ENCODE results near the gene MPL. TPM values are rescaled to one million over a fixed set of nuclear protein-coding genes. Genes with fewer than 3 reads are reported as not detected.

Gene MPL
- total RNA-seq, 3 donors from 2014 or later, result not detected

DNA sequence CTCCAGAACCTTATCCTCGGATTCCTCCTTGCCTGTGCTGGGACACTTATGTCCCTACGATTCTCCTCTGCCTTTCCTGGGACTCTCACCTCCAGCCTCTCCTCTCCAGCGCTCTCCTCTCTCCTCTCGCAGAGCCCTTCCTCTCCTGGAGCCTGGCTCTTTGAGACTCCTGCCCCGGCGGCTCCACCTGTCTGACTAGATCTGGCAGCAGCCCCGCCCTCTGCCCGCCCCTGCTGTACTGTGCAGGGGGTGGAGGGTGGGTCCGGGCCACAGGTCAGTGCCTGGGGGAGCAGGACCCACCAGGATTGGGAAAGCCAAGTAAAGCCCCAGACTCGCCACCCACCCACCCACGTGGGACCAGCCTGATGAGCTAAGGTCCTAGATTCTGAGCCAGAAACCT is 28.6 kb downstream of the MPL start:
- intact Hi-C loops (cut with DNase I; ENCODE audit: low total_unique reads), result no loop called here
- Histone ChIP-seq H3K4me3 (peak overlapping the region; percentile 69 to 88 (median 88)), H3K4me1 (peaks cover 8 to 18% of the 10 kb centered on the region in 2 donors), H3K27ac (peak overlapping the region; percentile 94 to 98), H3K9me3 (no peaks in the 10 kb centered on the region), H3K27me3 (no peaks in the 10 kb centered on the region), H3K36me3 (no peaks in the 10 kb centered on the region)
- DNase-seq (ENCODE audit: low spot score in 2 of 2), result peak; percentile 63 to 69
- TF ChIP-seq, protein P1, sequence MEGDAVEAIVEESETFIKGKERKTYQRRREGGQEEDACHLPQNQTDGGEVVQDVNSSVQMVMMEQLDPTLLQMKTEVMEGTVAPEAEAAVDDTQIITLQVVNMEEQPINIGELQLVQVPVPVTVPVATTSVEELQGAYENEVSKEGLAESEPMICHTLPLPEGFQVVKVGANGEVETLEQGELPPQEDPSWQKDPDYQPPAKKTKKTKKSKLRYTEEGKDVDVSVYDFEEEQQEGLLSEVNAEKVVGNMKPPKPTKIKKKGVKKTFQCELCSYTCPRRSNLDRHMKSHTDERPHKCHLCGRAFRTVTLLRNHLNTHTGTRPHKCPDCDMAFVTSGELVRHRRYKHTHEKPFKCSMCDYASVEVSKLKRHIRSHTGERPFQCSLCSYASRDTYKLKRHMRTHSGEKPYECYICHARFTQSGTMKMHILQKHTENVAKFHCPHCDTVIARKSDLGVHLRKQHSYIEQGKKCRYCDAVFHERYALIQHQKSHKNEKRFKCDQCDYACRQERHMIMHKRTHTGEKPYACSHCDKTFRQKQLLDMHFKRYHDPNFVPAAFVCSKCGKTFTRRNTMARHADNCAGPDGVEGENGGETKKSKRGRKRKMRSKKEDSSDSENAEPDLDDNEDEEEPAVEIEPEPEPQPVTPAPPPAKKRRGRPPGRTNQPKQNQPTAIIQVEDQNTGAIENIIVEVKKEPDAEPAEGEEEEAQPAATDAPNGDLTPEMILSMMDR (IDR thresholded peaks at IDR 0.05), result no peak
- TF ChIP-seq POLR2A (IDR thresholded peaks at IDR 0.05) (no peak), POLR2AphosphoS5 (IDR thresholded peaks at IDR 0.05) (no peak)

DNA sequence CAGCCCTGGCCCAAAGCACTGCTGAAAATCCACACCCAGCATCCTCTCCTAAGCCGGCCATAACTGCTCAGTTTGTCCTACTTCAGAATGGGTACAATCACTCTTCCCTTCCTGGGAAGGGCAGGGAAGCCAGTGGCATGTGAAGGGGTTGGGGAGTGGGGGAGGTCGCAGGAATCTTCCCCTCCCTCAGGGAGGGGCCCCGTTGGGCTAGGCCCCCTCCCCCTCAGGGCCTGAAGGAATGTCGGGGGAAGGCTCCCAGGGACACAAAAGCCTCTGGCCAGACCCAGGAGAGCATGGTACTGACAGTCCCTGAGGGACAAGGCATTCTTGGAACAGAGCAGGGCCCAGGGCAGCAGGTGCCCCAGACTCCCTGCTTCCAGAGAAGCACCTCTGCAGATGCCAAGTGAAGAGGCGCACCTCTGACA is 29.0 kb downstream of the MPL start:
- no peak for DNase-seq (ENCODE audit: low spot score in 2 of 2)
- intact Hi-C loops (cut with DNase I; ENCODE audit: low total_unique reads), result no loop called here
- H3K4me3 ChIP-seq, result peak overlapping the region; percentile 69 to 88 (median 88)
- peak overlapping the region; percentile 94 to 98 for H3K27ac ChIP-seq
- no peaks in the 10 kb centered on the region for H3K9me3 ChIP-seq
- TF ChIP-seq, protein P1 (IDR thresholded peaks at IDR 0.05), result no peak
- TF ChIP-seq POLR2AphosphoS5 (IDR thresholded peaks at IDR 0.05), result no peak
- TF ChIP-seq POLR2A (IDR thresholded peaks at IDR 0.05), result no peak
- H3K4me1 ChIP-seq, result peaks cover 8 to 18% of the 10 kb centered on the region in 2 donors
- no peaks in the 10 kb centered on the region for H3K27me3 ChIP-seq
- no peaks in the 10 kb centered on the region for H3K36me3 ChIP-seq

DNA sequence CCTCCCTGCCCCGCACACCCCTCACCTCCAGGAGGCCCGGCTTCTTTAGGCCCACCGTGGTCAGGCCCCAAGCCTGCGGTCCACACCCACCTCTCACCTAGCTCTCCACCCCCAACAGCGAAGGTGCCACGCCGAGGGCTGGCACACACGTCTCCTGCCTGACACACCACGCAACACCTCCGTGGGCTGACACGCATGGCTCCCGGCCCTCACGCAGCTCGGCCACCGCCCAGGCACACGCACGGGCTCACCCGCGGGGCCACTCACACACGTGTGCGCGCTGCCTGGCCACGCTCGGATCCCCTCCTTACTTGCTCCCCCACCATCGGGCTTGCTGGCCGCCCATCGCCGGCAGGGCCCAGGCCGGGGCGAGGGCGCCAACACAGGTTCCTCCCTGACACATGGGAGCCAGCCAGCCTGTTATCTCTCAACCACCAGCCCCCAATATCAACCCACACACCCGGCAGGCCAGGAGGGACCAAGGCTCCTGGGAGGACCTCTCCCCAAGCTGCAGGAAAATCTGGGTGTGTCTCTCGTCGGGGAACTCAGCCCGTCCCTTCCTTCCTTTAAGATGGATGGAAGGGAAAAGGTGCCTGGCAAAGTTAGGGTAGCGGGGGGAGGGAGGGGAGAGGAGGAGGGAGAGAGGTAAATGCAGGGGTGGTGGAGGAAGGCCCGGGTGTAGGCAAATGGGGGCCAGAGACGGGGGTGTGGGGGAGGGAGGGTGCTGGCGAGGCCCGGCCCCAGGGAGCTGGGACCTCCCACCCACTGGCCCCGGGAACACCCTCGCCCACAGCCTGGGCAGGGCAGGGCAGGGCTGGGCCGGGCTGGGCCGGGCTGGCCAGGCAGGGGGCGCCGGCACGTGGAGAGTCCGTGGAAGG is 29.6 kb downstream of the MPL start:
- Histone ChIP-seq H3K4me1 (peaks cover 8 to 18% of the 10 kb centered on the region in 2 donors), H3K27me3 (no peaks in the 10 kb centered on the region), H3K36me3 (no peaks in the 10 kb centered on the region), H3K9me3 (no peaks in the 10 kb centered on the region), H3K27ac (peak overlapping the region; percentile 94 to 98), H3K4me3 (peak overlapping the region; percentile 69 to 88 (median 88))
- TF ChIP-seq, protein P1 (IDR thresholded peaks at IDR 0.05), result no peak
- no peak for TF ChIP-seq POLR2AphosphoS5 (IDR thresholded peaks at IDR 0.05)
- TF ChIP-seq POLR2A (IDR thresholded peaks at IDR 0.05), result no peak
- intact Hi-C loops (cut with DNase I; ENCODE audit: low total_unique reads), result no loop called here
- DNase-seq (ENCODE audit: low spot score in 2 of 2), result no peak

DNA sequence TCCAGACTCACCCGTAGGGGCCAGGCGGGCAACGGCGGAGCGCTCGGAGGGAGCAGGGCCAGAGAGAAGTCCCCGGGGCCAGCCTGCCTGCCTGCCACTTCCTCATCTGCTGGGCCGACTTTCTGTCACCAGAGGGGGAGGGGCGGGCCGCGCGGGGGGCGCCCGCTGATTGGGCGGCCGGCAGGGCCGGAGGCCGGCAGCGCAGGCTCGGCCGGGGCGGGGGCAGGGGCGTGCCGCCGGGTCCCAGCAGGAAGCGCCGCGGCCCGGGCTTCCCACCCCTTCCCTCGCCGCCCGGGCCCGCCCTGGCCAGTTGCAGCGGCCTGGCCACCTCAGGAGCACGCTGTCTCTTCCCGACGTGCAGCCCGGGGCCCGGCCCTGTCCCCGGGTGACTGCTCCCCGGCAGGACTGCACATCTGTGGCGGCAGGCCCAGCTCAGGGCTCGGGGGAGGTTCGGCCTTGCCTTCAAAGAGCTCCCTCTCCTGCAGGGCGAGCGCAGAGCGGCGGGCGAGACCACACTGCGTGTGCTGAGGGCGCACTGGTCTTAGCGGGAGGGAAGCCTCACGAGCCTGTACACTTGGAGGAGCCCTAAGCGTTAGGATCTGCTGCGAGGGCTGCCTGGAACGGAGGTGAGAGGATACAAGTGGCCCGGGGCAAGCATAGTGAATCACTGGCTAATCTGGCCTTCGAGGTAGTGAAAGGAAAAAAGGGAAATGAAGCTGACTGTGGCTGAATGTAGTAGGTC is 30.5 kb downstream of the MPL start, which contains the start of gene ELOVL1:
ELOVL1 (minus strand) TSS at position 108 of the 742 bp plus-strand sequence. CDS start 2,402 bp downstream, outside the sequence.
- TF ChIP-seq, protein P1 (IDR thresholded peaks at IDR 0.05), result peak in 1 of 3 donors; percentile 18
- TF ChIP-seq POLR2A (IDR thresholded peaks at IDR 0.05) (peak; percentile 38), POLR2AphosphoS5 (IDR thresholded peaks at IDR 0.05) (peak; percentile 27 to 52 (median 49))
- peak within 1 kb of the TSS; percentile 94 to 98 for H3K27ac ChIP-seq
- no peaks in the 10 kb centered on the region for H3K36me3 ChIP-seq
- no peaks in the 10 kb centered on the region for H3K9me3 ChIP-seq
- peaks cover 8 to 18% of the 10 kb centered on the region in 2 donors for H3K4me1 ChIP-seq
- peak; percentile 89 for DNase-seq (ENCODE audit: low spot score in 2 of 2)
- intact Hi-C loops (cut with DNase I; ENCODE audit: low total_unique reads), result no loop called here
- H3K4me3 ChIP-seq, result peak within 1 kb of the TSS; percentile 69 to 88 (median 88)
- H3K27me3 ChIP-seq, result no peaks in the 10 kb centered on the region
